ENCODE data around the gene CNNM1. TPM values are rescaled to one million over a fixed set of nuclear protein-coding genes. Genes with fewer than 3 reads are reported as not detected.

The CNNM1 gene
- total and polyA plus RNA-seq, 12 donors: 0.07 to 2.0 (median 1.2) TPM; not detected in 1

DNA sequence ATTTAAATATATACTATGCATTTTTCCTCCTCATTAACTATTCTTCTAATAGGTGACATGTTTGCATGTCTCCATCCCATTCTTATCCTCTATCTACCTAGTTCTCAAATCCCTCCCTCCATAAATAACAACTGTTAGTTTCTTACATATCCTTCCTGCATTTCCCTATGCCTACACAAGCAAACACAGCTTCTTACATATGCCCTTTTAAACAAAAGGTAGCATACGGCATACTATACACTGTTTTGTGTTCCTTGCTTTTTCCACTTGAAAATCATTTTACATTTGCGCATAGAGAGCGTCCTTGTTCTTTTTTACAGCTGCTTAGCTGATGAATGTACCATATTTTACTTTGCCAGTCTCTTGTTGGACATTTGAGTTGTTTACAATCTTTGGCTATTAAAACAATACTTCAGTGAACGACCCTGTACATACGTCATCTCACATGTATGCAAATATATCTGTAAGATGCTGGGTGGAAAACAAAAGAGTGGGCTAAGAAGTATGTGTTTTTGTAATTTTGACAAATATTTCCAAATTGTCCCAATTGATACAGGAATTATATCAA is 93.5 kb downstream of the CNNM1 start:
- 94 to 97% (median 97%) methylated on average over 5 of the region's 5 CpGs for WGBS, 4 donors
- DNase-seq: no peak
- intact Hi-C loops (cut with DNase I): no loop called here
- H3K27me3 ChIP-seq: no peaks in the 10 kb centered on the region
- H3K27ac ChIP-seq: no peak overlapping the region
- H3K9me3 ChIP-seq (replicated peaks in 1 of 3): no peaks in the 10 kb centered on the region
- H3K4me3 ChIP-seq: no peak overlapping the region
- peaks cover 0 to 4% of the 10 kb centered on the region in 2 donors for H3K4me1 ChIP-seq (replicated peaks in 1 of 2)
- peaks cover 0 to 19% of the 10 kb centered on the region in 2 donors for H3K36me3 ChIP-seq (replicated peaks in 1 of 2)
- no peak for TF ChIP-seq POLR2A (IDR thresholded peaks at IDR 0.05)
- TF ChIP-seq, protein P1, sequence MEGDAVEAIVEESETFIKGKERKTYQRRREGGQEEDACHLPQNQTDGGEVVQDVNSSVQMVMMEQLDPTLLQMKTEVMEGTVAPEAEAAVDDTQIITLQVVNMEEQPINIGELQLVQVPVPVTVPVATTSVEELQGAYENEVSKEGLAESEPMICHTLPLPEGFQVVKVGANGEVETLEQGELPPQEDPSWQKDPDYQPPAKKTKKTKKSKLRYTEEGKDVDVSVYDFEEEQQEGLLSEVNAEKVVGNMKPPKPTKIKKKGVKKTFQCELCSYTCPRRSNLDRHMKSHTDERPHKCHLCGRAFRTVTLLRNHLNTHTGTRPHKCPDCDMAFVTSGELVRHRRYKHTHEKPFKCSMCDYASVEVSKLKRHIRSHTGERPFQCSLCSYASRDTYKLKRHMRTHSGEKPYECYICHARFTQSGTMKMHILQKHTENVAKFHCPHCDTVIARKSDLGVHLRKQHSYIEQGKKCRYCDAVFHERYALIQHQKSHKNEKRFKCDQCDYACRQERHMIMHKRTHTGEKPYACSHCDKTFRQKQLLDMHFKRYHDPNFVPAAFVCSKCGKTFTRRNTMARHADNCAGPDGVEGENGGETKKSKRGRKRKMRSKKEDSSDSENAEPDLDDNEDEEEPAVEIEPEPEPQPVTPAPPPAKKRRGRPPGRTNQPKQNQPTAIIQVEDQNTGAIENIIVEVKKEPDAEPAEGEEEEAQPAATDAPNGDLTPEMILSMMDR (IDR thresholded peaks at IDR 0.05): no peak

DNA sequence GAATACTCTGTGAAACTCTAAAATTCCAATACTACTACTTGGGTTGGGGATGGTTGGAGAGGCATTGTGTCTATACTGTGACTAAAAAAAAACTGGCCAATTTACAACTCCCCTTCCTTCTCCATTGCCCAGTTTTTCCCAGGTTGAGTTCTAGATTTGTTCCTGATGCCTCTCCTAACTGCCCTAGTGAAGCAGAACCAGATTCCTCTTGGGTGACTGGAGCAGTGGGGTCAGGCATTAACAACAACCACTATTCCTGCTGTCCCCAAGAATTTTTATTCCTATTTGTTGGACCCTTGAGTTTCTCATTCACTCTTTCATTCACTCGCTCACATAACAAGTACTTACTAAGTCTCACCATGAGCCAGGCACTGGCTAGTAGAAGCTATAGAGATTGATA is 95.5 kb downstream of the CNNM1 start:
- Histone ChIP-seq H3K27me3 (no peaks in the 10 kb centered on the region), H3K9me3 (replicated peaks in 1 of 3) (no peaks in the 10 kb centered on the region), H3K27ac (no peak overlapping the region), H3K36me3 (replicated peaks in 1 of 2) (peaks cover 0 to 5% of the 10 kb centered on the region in 2 donors), H3K4me1 (replicated peaks in 1 of 2) (peaks cover 4% of the 10 kb centered on the region in 2 donors), H3K4me3 (no peak overlapping the region)
- TF ChIP-seq, protein P1 (IDR thresholded peaks at IDR 0.05): no peak
- no peak for TF ChIP-seq POLR2A (IDR thresholded peaks at IDR 0.05)
- DNase-seq: no peak
- 84 to 100% (median 98%) methylated on average over 1 of the region's 1 CpG for WGBS, 4 donors
- intact Hi-C loops (cut with DNase I): no loop called here

DNA sequence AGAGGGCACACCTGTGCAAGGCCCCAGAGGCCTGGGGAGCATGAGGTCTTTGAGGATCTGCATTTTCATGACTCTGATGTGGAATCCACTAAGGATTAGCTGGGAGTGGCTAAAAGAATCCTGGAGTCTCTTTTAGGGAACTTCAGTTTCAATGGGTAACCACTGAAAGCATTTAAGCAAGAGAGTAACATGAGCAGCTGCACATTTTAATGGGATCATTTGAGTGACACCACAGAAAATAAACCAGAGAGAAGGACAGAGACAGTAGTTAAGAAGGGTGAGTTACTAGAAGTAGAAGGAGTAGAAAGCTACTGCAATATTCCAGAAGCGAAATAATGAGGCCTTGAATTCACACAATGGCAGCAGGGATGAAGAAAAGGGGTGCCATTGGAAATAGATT is 96.0 kb downstream of the CNNM1 start:
- no peak for TF ChIP-seq POLR2A (IDR thresholded peaks at IDR 0.05)
- TF ChIP-seq, protein P1 (IDR thresholded peaks at IDR 0.05): no peak
- 95 to 100% (median 98%) methylated on average over 1 of the region's 1 CpG for WGBS, 4 donors
- Histone ChIP-seq H3K27me3 (no peaks in the 10 kb centered on the region), H3K27ac (no peak overlapping the region), H3K4me3 (no peak overlapping the region), H3K36me3 (replicated peaks in 1 of 2) (no peaks in the 10 kb centered on the region), H3K4me1 (replicated peaks in 1 of 2) (peaks cover 9% of the 10 kb centered on the region in 2 donors), H3K9me3 (replicated peaks in 1 of 3) (no peaks in the 10 kb centered on the region)
- intact Hi-C loops (cut with DNase I): no loop called here
- DNase-seq: no peak

DNA sequence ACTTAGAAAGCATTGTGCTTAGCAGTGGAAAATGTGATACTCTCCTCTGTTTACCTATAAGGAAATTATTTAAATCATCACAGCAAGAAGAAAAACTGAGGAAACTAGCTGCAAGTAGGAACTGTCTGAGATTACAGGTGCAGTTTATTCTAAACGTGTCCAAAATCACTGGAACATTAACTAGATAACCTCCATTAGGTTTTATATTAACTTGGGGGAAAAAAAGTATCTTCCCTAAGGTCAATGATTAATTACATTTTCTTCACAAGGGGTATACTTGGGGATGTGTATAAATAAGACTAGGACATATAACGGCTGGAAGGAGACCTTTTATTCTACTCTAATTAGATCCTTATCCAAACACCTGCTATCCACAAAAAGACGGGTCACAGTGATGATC is 97.5 kb downstream of the CNNM1 start:
- H3K4me1 ChIP-seq (replicated peaks in 1 of 2): peaks cover 12 to 13% of the 10 kb centered on the region in 2 donors
- intact Hi-C loops (cut with DNase I): no loop called here
- no peak overlapping the region for H3K27ac ChIP-seq
- no peak overlapping the region for H3K4me3 ChIP-seq
- no peaks in the 10 kb centered on the region for H3K9me3 ChIP-seq (replicated peaks in 1 of 3)
- WGBS, 4 donors: 73 to 83% (median 79%) methylated on average over 3 of the region's 3 CpGs
- H3K36me3 ChIP-seq (replicated peaks in 1 of 2): no peaks in the 10 kb centered on the region
- no peak for DNase-seq
- H3K27me3 ChIP-seq: no peaks in the 10 kb centered on the region
- TF ChIP-seq, protein P1 (IDR thresholded peaks at IDR 0.05): no peak
- TF ChIP-seq POLR2A (IDR thresholded peaks at IDR 0.05): no peak
